Stimulated activated CD4-positive, alpha-beta T cell treated with anti-CD3 and anti-CD28 coated beads, Interleukin-1b, Interleukin-23, amount 100 ng/mL, for 4 hours (primary cell): ENCODE data around the gene C2orf42.
"Not testable (repeated sequence)": the region's sequence is repeated elsewhere in the genome, so short reads cannot be mapped to it uniquely, and the experiment has no call there.

Source experiments
- DNase-seq, 2 donors: peaks; one replicate each; pipeline ENCODE4 v3.0.0-alpha.2; 2020; ENCODE audit warnings: low read depth in 2 of 2

Gene C2orf42

GRCh38 chr2:70190418-70191243 is at the start of gene C2orf42:
Gene C2orf42 (minus strand): TSS chr2:70191019. CDS start chr2:70181985, 9,034 bp downstream.
- peak; percentile 92 to 96 for DNase-seq

- no peak for DNase-seq
Observed at GRCh38 chr2:70240599-70240998, 49.8 kb upstream of the C2orf42 start.

DNA sequence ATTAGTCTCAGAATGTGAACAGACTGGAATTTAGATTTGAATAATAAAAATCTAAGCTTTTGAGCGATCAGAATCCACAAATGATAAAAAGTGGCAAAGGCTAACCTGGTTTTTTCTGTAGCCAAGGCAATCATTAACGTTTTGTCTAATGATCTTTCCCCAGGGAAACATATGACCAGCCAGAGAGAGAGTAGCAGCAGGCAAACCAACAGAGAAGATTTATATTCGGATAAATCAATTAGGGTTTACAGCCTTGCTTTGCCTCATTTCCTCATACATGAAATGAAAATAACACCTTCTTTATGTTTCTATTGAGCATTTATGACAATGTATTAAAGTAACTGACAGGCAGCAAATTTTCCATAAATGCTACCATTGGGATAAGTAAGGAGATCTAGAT is 43.1 kb upstream of the C2orf42 start:
- DNase-seq: no peak

GRCh38 chr2:70226781-70227180 is 36.0 kb upstream of the C2orf42 start:
- no peak for DNase-seq

DNA sequence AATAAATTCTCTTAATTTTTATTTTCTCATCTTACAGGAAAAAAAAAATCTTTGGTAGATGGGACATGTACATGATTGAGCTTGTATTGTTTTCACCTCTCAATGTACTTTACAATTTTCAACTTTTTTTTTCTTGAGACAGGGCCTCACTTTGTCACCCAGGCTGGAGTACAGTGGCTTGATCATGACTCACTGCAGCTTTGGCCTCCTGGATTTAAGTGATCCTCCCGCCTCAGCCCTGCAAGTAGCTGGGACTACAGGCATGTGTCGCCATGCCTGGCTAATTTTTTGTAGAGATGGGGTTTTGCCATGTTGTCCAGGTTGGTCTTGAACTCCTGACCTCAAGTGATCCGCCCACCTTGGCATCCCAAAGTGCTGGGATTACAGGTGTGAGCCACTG is 32.5 kb upstream of the C2orf42 start:
- DNase-seq: not testable (repeated sequence)

DNA sequence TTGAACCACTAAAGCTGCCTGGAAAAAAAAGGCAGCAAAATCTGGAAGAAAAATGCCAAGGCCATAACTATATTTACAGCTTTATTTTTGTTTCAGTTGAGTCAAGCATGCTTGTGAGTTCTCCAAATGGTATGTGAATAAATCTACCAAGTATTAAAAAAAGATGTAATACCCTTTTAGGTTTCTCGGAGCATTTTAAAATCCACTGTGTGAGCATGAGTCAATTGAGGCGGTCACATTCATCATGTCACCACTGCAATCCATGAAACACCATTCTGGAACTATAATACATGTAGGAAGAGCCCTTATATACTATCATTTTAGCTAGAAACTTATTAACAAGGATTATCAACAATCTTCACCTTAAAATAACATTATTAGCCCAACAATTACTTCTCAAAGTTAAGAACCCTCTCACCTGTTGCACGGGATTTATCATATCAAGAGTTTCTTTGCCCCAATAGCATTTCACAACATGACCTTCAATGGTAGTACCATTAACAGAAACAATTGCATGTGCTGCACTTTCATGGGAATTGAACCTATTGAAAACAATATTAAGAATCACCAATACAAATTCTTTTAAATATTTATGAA is 24.2 kb upstream of the C2orf42 start:
- DNase-seq: no peak

DNA sequence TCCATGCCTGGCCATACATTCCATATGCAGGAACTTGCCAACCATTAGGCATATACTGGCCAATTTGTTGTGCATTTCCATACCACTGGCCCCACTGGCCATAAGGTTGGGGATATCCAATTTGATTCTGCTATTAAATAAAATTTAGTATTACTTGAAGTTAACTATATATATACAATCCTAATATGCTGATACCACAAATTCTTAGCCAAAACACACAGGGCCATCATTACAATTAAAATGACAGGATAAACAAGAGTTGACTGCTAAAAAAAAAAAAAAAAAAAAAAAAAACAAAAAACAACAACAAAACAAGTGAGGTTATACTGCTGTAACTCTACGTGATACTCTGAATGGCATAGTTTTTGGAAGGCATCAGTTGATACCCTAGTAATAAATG is 23.5 kb upstream of the C2orf42 start:
- no peak for DNase-seq

- no peak for DNase-seq
Observed at GRCh38 chr2:70212298-70212932, 21.6 kb upstream of the C2orf42 start.

- DNase-seq: no peak
Observed at GRCh38 chr2:70211595-70211994, 20.8 kb upstream of the C2orf42 start.

DNA sequence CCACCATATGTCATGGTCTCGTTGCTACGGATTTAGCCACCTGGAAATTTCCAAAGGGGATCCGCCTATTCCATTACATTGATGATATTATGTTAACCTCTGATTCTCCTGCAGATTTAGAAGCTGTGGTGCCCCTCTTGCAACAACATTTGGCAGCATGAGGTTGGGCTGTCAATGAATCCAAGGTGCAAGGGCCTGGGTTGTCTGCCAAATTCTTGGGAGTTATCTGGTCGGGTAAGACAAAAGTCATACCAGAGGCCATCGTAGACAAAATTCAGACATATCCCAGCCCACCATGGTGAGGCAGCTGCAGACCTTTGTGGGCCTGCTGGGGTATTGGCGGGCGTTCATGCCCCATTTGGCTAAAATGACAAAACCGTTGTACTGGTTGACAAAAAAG is 13.6 kb upstream of the C2orf42 start:
- DNase-seq: no peak

DNA sequence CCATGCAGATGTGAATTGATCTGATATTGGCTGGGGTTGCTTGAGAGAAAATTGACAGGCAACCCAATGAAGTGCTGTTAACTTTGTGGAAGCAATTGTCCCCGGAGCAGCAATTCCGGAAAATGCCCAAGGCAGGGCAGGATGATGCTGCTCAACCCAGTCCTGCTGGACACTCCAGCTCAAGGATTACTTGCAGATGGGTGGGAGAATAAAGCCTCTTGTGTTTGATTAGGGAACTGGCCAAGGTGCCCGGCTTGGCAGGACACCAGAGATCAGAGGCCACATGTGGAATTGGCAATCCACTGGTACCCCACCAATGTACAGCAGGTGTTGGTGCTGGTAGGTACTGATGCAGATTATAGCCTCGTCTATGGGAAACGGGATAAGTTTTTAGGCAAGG is 12.3 kb upstream of the C2orf42 start:
- DNase-seq: no peak

DNA sequence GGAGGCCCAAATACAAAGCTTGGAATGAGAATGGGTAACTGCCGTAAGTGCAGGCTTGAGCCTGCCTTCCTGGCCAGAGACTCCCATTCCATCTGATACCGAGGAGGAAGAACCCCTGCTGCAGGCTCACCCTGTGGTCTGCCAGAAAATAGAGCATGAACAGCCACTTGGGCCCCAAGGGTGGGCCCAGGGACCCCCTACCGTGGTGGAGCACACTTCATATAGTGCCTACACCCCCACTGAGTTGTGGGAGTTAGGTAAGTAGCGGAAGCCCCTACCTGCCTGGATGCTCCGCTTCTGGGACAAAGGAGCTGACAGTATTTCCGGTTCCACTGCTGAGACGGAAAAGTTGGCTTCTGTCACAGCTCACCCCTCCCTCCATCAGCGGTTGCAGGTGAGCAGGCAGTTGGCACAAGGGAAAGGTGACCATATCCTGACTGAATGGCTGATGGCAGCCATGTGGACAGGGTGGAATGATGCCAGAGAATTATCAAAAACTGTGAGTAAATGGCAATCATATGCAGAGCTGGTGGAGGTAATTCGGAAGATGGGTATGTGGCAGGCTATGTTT is 11.5 kb upstream of the C2orf42 start:
- no peak for DNase-seq

DNA sequence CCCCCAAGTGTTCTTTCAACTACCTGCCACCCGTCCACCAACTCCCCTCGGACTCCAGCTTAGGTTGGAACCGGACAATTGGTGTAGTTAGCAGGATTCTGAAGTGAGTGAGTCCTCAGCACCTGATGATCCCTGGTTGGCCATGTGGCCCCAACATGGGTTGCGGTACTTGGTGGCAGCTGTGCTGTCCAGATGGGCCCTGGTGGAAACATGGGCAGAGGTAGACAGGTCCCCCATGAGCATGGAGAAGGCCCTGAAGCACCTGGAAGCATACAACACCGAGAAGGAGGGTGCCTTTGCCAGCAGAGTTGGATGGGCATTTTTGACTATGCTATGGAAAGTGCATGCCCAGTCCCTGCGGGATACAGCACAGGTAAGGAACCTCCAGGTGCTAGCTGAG is 11.0 kb upstream of the C2orf42 start:
- no peak for DNase-seq

- no peak for DNase-seq
Observed at GRCh38 chr2:70201225-70201768, 10.5 kb upstream of the C2orf42 start.

- DNase-seq: no peak
Observed at GRCh38 chr2:70199320-70199864, 8.6 kb upstream of the C2orf42 start.

DNA sequence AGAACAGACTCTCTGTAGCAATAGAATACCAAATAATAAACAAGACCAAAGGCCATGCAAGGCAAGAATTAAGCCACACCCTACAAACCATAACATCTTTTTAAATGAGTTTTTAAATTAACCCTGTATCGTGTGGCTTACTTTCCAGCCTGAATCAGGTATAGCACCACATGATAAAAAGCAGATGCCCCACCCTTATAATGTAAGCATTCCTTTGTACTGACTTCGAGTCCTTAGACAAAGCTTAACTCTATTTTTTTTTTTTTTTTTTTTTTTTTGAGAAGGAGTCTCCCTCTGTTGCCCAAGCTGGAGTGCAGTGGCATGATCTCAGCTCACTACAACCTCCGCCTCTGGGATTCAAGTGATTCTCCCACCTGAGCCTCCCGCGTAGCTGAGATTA is 1.7 kb upstream of the C2orf42 start:
- DNase-seq: no peak

DNA sequence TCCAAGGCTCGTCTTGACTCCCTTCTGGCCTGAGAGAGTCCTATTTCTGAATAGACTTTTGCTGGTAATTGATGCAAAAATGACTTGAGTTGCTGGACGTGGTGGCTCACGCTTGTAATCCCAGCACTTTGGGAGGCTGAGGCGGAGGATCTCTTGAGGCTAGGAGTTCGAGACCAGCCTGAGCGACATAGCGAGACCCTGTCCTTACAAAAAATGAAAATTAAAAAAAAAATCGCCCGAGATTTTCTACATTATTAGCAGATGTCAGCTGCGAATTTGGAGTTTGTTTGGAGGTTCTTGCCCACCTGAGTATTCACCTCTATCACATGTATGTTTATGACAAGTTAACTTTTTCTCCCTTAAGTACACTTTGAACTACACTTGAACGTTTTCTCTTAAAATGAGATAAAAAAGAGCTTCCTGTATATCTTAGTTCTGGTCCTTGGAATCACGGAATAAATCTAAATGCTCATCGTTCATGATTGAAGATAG is 471 bp upstream of the C2orf42 start:
- DNase-seq: no peak

DNA sequence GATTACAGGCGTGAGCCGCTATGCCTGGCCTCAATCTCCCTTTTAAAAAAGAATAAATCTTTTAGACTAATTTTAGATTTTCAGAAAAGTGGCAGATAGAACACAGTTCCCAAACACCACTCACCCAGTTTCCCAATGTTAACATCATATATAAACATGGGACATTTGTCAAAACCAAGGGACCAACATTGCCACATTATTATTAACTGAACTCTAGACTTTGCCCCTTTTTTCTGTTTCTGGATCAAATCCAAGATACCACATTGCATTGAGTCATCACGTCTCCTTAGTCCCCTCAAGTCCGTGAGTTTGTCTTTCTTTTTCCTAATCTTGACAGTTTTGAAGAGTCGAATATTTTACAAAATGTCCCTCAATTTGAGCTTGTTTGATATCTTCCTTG is 2.4 kb downstream of the C2orf42 start:
- DNase-seq: no peak

DNA sequence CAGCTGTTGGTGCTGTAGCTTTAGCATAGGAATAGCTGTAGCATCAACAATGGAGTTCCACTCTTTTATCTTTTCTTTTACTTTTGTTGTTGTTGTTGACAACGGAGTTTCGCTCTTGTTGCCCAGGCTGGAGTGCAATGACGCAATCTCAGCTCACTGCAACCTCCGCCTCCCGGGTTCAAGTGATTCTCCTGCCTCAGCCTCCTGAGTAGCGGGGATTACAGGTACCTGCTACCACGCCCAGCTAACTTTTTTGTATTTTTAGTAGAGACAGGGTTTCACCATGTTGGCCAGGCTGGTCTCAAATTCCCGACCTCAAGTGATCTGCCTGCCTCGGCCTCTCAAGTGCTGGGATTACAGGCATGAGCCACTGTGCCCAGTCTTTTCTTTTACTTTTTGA is 3.6 kb downstream of the C2orf42 start:
- DNase-seq: not testable (repeated sequence)

DNA sequence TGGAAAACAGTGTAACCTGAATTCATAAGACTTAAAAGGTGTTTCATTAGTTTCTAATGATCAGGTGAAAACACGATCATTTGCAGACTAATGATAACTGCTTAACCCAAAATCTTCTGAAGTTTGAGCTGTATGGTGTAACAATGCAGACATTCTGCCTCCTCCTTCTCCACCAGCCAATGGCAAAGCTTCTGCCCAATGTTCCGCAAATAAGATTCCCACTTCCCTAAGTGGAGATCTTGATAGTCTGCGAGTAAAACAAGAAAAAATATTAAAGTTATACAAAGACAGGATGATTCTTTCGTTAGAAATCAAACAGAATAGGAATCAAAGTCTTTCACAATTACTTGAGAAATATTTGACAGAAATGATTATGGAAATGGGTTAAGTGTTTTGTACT is 8.1 kb downstream of the C2orf42 start:
- DNase-seq: no peak

DNA sequence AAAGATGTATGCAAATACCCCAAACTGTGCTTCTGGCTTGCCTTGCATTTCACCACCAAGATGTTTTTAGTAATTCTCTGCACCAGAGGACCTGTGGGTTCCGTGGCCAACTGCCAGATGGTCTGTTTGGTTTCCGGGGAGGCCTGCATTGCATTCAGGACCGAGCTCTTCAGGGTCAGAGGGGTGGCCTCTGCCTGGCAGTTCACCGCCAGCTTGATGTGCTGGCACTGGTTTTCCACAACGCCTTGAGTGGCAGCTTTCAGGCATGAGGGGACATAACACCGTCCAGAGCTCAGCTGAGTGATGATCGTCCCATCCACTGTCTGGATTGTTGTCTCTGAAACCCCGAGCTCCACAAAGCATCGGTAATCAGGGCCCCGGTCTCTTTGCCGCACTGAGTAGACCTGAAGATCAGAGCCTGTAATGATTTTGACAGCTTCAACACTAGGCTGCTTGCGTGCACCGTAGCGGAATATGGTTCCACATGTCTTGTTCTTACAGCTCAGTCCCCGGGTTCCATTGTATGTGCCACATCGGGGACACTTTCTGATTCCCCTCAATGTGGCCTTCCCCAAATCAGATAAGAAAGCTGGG is 9.4 kb downstream of the C2orf42 start:
- no peak for DNase-seq

- no peak for DNase-seq
Observed at GRCh38 chr2:70173520-70173919, 17.3 kb downstream of the C2orf42 start.
